HepG2 (cell line): ENCODE results near the gene EFNA3. TPM values are rescaled to one million over a fixed set of nuclear protein-coding genes. Genes with fewer than 3 reads are reported as not detected.

ENCODE experiments used
- CBFB ChIP-seq: sonication (generic); formaldehyde crosslinking; IDR thresholded peaks from 2 replicates; pipeline ENCODE4 v1.4.0; 2020; ENCODE audit warnings: missing genetic modification reagents
- EP300 ChIP-seq, 3 experiments: sonication (generic) in 1 of 3; formaldehyde crosslinking in 1 of 3; IDR thresholded peaks; 2 replicates each; pipeline versions ENCODE4 v1.5.1 to v1.6.1; 2011 to 2020; ENCODE audit warnings: low read depth in 2 of 3, low read length in 2 of 3, borderline replicate concordance in 1 of 3, improper control_type of control experiment in 1 of 3, mild to moderate bottlenecking in 1 of 3, missing genetic modification reagents in 1 of 3, moderate library complexity in 1 of 3
- HNF1A ChIP-seq, 2 experiments: sonication (generic) in 1 of 2; formaldehyde crosslinking in 1 of 2; IDR thresholded peaks; 2 replicates each; pipeline versions ENCODE4 v1.4.0 to v1.6.1; 2016 to 2020; ENCODE audit warnings: borderline replicate concordance in 1 of 2, low read depth in 1 of 2, mild to moderate bottlenecking in 1 of 2, missing genetic modification reagents in 1 of 2
- KAT7 ChIP-seq: IDR thresholded peaks from 2 replicates; pipeline ENCODE4 v1.6.1; 2018; ENCODE audit warnings: borderline replicate concordance, missing compliant biosample characterization
- PCBP1 ChIP-seq: fragments of 200-400 bp; formaldehyde crosslinking; IDR thresholded peaks from 2 replicates; pipeline ENCODE4 v1.6.1; 2017; ENCODE audit warnings: mild to moderate bottlenecking, low read depth, low read length, borderline replicate concordance
- SOX13 ChIP-seq, 3 experiments: fragments of 450-650 bp in 1 of 3; sonication (generic) in 1 of 3; formaldehyde crosslinking in 1 of 3; IDR thresholded peaks in 2 of 3; conservative IDR thresholded peaks in 1 of 3; 2 replicates each; pipeline versions ENCODE4 v1.5.0 to v1.6.1; 2016 to 2020; ENCODE audit warnings: antibody characterized with exemption in 1 of 3, mild to moderate bottlenecking in 1 of 3, missing compliant biosample characterization in 1 of 3, missing genetic modification reagents in 1 of 3, moderate library complexity in 1 of 3
- TOPORS ChIP-seq: sonication (generic); formaldehyde crosslinking; IDR thresholded peaks from 2 replicates; pipeline ENCODE4 v1.8.0; 2023; ENCODE audit warnings: mild to moderate bottlenecking, missing genetic modification reagents
- XRCC5 ChIP-seq: fragments of 200-400 bp; formaldehyde crosslinking; optimal IDR thresholded peaks from 2 replicates; pipeline ENCODE3; 2017; ENCODE audit warnings: mild to moderate bottlenecking, low read length
- ZNF501 ChIP-seq: sonication (generic); formaldehyde crosslinking; IDR thresholded peaks from 2 replicates; pipeline ENCODE4 v1.5.1; 2020; ENCODE audit warnings: mild to moderate bottlenecking, moderate library complexity, missing genetic modification reagents
- ZNF556 ChIP-seq: sonication (generic); formaldehyde crosslinking; IDR thresholded peaks from 2 replicates; pipeline ENCODE4 v1.4.0; 2020; ENCODE audit warnings: mild to moderate bottlenecking, missing genetic modification reagents, borderline replicate concordance
- ZNF691 ChIP-seq: sonication (generic); formaldehyde crosslinking; IDR thresholded peaks from 2 replicates; pipeline ENCODE4 v1.4.0; 2020; ENCODE audit warnings: missing genetic modification reagents, low read depth, mild to moderate bottlenecking, borderline replicate concordance
- ZNF749 ChIP-seq: sonication (generic); formaldehyde crosslinking; IDR thresholded peaks from 2 replicates; pipeline ENCODE4 v1.8.0; 2022; ENCODE audit warnings: mild to moderate bottlenecking, missing genetic modification reagents, moderate library complexity, borderline replicate concordance
- polyA plus RNA-seq, 8 experiments: library from polyadenylated mRNA; depleted of rRNA in 3 of 8; stranded (reverse) in 7 of 8; unstranded in 1 of 8; fragments of >200 nt; fragmentation: Illumina TruSeq in 4 of 8; extraction: Trizol in 4 of 8; gene quantifications; 2 replicates each; pipeline versions ENCODE4 v1.2.1 to v1.2.3, GENCODE V29; 2011 to 2016; ENCODE audit warnings: low read depth in 4 of 8, missing spikeins in 1 of 8, mixed read lengths in 1 of 8; ENCODE audit not compliant: insufficient read depth in 1 of 8
- total RNA-seq, 5 experiments: library from RNA; depleted of rRNA; stranded (reverse); fragments of >200 nt; fragmentation: Illumina TruSeq; extraction: Trizol; gene quantifications; 2 replicates each; pipeline ENCODE4 v1.2.3, GENCODE V29; 2016; ENCODE audit warnings: low read depth in 1 of 5
- TF ChIP-seq, protein P1 (sequence below): sonication (generic); formaldehyde crosslinking; conservative IDR thresholded peaks from 2 replicates; pipeline ENCODE4 v1.8.0; 2022; ENCODE audit warnings: mild to moderate bottlenecking, moderate library complexity, missing genetic modification reagents
- TF ChIP-seq, protein P2 (sequence below): sonication (generic); formaldehyde crosslinking; IDR thresholded peaks from 2 replicates; pipeline ENCODE4 v1.4.0; 2020; ENCODE audit warnings: missing genetic modification reagents

EFNA3 gene
- total and polyA plus RNA-seq, 2 of the 13 experiments (the other 11 are each of a cell fraction or from before 2014, with no cell fraction given): 1.0 to 5.7 TPM

DNA sequence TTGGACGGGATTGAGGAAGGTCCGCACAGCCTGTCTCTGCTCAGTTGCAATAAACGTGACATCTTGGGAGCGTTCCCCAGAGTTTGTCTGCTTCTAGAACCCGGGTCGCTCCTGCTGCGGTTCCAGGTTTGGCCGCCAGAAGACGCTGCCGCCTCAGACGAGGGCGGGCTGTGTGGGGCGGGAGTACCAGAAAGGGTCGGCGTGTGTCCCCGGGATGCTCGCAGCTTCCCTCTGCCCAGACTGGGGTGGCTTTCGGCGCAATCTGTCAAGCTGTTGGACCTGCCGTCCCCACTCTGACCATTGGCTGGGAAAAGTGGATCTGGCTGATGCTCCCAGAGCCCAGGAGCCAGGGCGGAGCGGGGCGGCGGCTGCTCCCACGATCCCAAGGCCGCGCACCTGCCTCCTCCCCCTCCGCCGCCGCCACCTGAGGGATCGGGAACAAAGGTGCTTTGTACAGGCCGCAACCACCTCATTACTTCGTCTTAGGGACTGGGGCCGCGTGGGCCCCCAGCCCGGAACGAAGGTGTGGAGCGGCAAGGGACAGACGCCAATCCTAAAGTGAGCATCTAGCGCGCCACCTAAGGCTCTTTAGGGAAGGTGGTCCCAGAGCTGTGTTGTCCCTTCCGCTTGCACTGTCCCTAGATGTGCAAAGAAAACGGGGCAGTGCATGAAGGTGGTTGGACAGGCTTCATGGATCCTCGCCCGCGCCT is 15.8 kb upstream of the EFNA3 start (continued):
- TF ChIP-seq EP300 (IDR thresholded peaks at IDR 0.05; ENCODE audit: low read depth in 2 of 2, low read length in 2 of 2) (peak in 1 of 2 experiments; percentile 7; a peak in 1 of 4 replicates), EP300 (CRISPR knock-in tag; IDR thresholded peaks at IDR 0.05; ENCODE audit: borderline replicate concordance) (no peak), ZNF749 (CRISPR knock-in tag) (0 out of 2 replicates have a peak, but pooled peaks have one; percentile 6), CBFB (peak; percentile 62), KAT7 (CRISPR knock-in tag) (no peak), ZNF691 (CRISPR knock-in tag) (no peak), XRCC5 (peak; percentile 57), PCBP1 (no peak), ZNF501 (peak; percentile 54), SOX13 (IDR thresholded peaks at IDR 0.05) (no peak), SOX13 (CRISPR knock-in tag; conservative IDR thresholded peaks at IDR 0.05 in 1 of 2, IDR thresholded peaks at IDR 0.05 in 1 of 2) (0 out of 4 replicates have a peak, but pooled peaks of 1 of the 2 experiments have one; percentile 8), TOPORS (peak; percentile 58; the same call in 1 of the 2 replicates), ZNF556 (CRISPR knock-in tag) (peak; percentile 22; the same call in 1 of the 2 replicates), HNF1A (IDR thresholded peaks at IDR 0.05; ENCODE audit: low read depth) (no peak), HNF1A (CRISPR knock-in tag; IDR thresholded peaks at IDR 0.05; ENCODE audit: borderline replicate concordance) (peak; percentile 15; the same call in 1 of the 2 replicates)
- TF ChIP-seq, protein P1, sequence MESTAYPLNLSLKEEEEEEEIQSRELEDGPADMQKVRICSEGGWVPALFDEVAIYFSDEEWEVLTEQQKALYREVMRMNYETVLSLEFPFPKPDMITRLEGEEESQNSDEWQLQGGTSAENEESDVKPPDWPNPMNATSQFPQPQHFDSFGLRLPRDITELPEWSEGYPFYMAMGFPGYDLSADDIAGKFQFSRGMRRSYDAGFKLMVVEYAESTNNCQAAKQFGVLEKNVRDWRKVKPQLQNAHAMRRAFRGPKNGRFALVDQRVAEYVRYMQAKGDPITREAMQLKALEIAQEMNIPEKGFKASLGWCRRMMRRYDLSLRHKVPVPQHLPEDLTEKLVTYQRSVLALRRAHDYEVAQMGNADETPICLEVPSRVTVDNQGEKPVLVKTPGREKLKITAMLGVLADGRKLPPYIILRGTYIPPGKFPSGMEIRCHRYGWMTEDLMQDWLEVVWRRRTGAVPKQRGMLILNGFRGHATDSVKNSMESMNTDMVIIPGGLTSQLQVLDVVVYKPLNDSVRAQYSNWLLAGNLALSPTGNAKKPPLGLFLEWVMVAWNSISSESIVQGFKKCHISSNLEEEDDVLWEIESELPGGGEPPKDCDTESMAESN (CRISPR knock-in tag): 0 out of 2 replicates have a peak, but pooled peaks have one; percentile 33
- TF ChIP-seq, protein P2, sequence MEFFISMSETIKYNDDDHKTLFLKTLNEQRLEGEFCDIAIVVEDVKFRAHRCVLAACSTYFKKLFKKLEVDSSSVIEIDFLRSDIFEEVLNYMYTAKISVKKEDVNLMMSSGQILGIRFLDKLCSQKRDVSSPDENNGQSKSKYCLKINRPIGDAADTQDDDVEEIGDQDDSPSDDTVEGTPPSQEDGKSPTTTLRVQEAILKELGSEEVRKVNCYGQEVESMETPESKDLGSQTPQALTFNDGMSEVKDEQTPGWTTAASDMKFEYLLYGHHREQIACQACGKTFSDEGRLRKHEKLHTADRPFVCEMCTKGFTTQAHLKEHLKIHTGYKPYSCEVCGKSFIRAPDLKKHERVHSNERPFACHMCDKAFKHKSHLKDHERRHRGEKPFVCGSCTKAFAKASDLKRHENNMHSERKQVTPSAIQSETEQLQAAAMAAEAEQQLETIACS (CRISPR knock-in tag): 0 out of 2 replicates have a peak, but pooled peaks have one; percentile 47
